H9 (cell line): ENCODE measurements around the gene LRRC71. TPM values are rescaled to one million over a fixed set of nuclear protein-coding genes. Genes with fewer than 3 reads are reported as not detected.

Experiments used
- DNase-seq: peaks from one replicate; pipeline ENCODE4 v3.0.0-alpha.2; 2017
- H2AFZ ChIP-seq: one replicate; pipeline ENCODE4 v1.6.1; 2013; ENCODE audit warnings: mild to moderate bottlenecking, low read length, control low read depth, moderate library complexity
- H2AK5ac ChIP-seq: 2 replicates; pipeline ENCODE4 v1.6.1; 2013; ENCODE audit warnings: low read length, control low read depth, mixed read lengths; ENCODE audit not compliant: insufficient read length
- H2BK120ac ChIP-seq: one replicate; pipeline ENCODE4 v1.6.1; 2013; ENCODE audit warnings: low read depth, mild to moderate bottlenecking, low read length, control low read depth, inconsistent platforms; ENCODE audit not compliant: poor library complexity, severe bottlenecking
- H2BK12ac ChIP-seq: 2 replicates; pipeline ENCODE4 v1.6.1; 2013; ENCODE audit warnings: low read length, control low read depth, mixed read lengths, low read depth; ENCODE audit not compliant: insufficient read length
- H2BK15ac ChIP-seq: 2 replicates; pipeline ENCODE4 v1.6.1; 2013; ENCODE audit warnings: low read depth, low read length, control low read depth
- H2BK20ac ChIP-seq: one replicate; pipeline ENCODE4 v1.6.1; 2013; ENCODE audit warnings: low read depth, mild to moderate bottlenecking, low read length, control low read depth, inconsistent platforms; ENCODE audit not compliant: poor library complexity, severe bottlenecking
- H2BK5ac ChIP-seq: 2 replicates; pipeline ENCODE4 v1.6.1; 2013; ENCODE audit warnings: low read length, control low read depth, mixed read lengths; ENCODE audit not compliant: insufficient read length
- H3K14ac ChIP-seq: 2 replicates; pipeline ENCODE4 v1.6.1; 2013; ENCODE audit warnings: low read length, control low read depth; ENCODE audit not compliant: insufficient read depth
- H3K18ac ChIP-seq: 2 replicates; pipeline ENCODE4 v1.6.1; 2013; ENCODE audit warnings: low read depth, mild to moderate bottlenecking, mixed read lengths, low read length, control low read depth; ENCODE audit not compliant: insufficient read length
- H3K23ac ChIP-seq: 2 replicates; pipeline ENCODE4 v1.6.1; 2013; ENCODE audit warnings: low read length, control low read depth, mixed read lengths, low read depth; ENCODE audit not compliant: insufficient read length
- H3K23me2 ChIP-seq: 2 replicates; pipeline ENCODE4 v1.6.1; 2013; ENCODE audit warnings: low read depth, mild to moderate bottlenecking, mixed read lengths, low read length, control low read depth; ENCODE audit not compliant: insufficient read length, poor library complexity, severe bottlenecking
- H3K27ac ChIP-seq: 2 replicates; pipeline ENCODE4 v1.5.1; 2013; ENCODE audit warnings: low read length, control low read depth, mixed read lengths, low read depth; ENCODE audit not compliant: insufficient read length
- H3K27me3 ChIP-seq: 2 replicates; pipeline ENCODE4 v1.6.1; 2013; ENCODE audit warnings: low read length, control low read depth, inconsistent platforms; ENCODE audit not compliant: insufficient read depth
- H3K4ac ChIP-seq: 2 replicates; pipeline ENCODE4 v1.6.1; 2013; ENCODE audit warnings: low read depth, mild to moderate bottlenecking, control low read depth, inconsistent platforms, low read length, moderate library complexity
- H3K4me1 ChIP-seq: 2 replicates; pipeline ENCODE4 v1.6.1; 2013; ENCODE audit warnings: low read length, control low read depth, inconsistent platforms; ENCODE audit not compliant: insufficient read depth
- H3K4me2 ChIP-seq: 2 replicates; pipeline ENCODE4 v1.6.1; 2013; ENCODE audit warnings: low read length, control low read depth, mixed read lengths; ENCODE audit not compliant: insufficient read length, insufficient read depth
- H3K56ac ChIP-seq: 2 replicates; pipeline ENCODE4 v1.6.1; 2013; ENCODE audit warnings: low read depth, mild to moderate bottlenecking, mixed read lengths, low read length, control low read depth; ENCODE audit not compliant: insufficient read length
- H3K79me1 ChIP-seq: 2 replicates; pipeline ENCODE4 v1.6.1; 2013; ENCODE audit warnings: low read depth, mild to moderate bottlenecking, moderate library complexity, low read length, control low read depth, inconsistent platforms; ENCODE audit not compliant: insufficient read depth, poor library complexity, severe bottlenecking
- H3K79me2 ChIP-seq: 2 replicates; pipeline ENCODE4 v1.6.1; 2013; ENCODE audit warnings: low read length, control low read depth, inconsistent platforms; ENCODE audit not compliant: insufficient read depth
- H3K9ac ChIP-seq: 2 replicates; pipeline ENCODE4 v1.6.1; 2013; ENCODE audit warnings: low read length, control low read depth, mixed read lengths; ENCODE audit not compliant: insufficient read length; ENCODE audit errors: extremely low read depth
- H3K9me3 ChIP-seq: one replicate; pipeline ENCODE4 v1.6.1; 2013; ENCODE audit warnings: low read depth, low read length, inconsistent platforms; ENCODE audit not compliant: control insufficient read depth
- H3T11ph ChIP-seq: one replicate; pipeline ENCODE4 v1.6.1; 2013; ENCODE audit warnings: mild to moderate bottlenecking, low read length, control low read depth, inconsistent platforms
- H4K20me1 ChIP-seq: one replicate; pipeline ENCODE4 v1.6.1; 2013; ENCODE audit not compliant: control insufficient read depth, insufficient read length, insufficient read depth
- H4K5ac ChIP-seq: 2 replicates; pipeline ENCODE4 v1.6.1; 2013; ENCODE audit warnings: low read depth, mild to moderate bottlenecking, mixed read lengths, low read length, control low read depth; ENCODE audit not compliant: insufficient read length
- H4K8ac ChIP-seq: replicated peaks from 2 replicates; pipeline ENCODE4 v1.6.1; 2013; ENCODE audit warnings: low read length, control low read depth, mixed read lengths, low read depth; ENCODE audit not compliant: insufficient read length
- H4K91ac ChIP-seq: 2 replicates; pipeline ENCODE4 v1.6.1; 2013; ENCODE audit warnings: low read depth, mild to moderate bottlenecking, moderate library complexity, mixed read lengths, low read length, control low read depth; ENCODE audit not compliant: insufficient read length
- H3K27ac Mint-ChIP-seq, 3 experiments: 2 replicates in 2 of 3; 3 replicates in 1 of 3; pipeline ENCODE4 v1.8.0; 2020 to 2021; ENCODE audit warnings: mixed read lengths in 3 of 3, mild to moderate bottlenecking in 1 of 3, moderate library complexity in 1 of 3
- H3K27me3 Mint-ChIP-seq: 2 replicates; pipeline ENCODE4 v1.8.0; 2021; ENCODE audit warnings: low read depth, mild to moderate bottlenecking, moderate library complexity, mixed read lengths
- H3K36me3 Mint-ChIP-seq, 3 experiments: 2 replicates in 2 of 3; 3 replicates in 1 of 3; pipeline ENCODE4 v1.8.0; 2020 to 2021; ENCODE audit warnings: low read depth in 3 of 3, mixed read lengths in 3 of 3; ENCODE audit not compliant: insufficient read depth in 1 of 3
- H3K4me1 Mint-ChIP-seq, 2 experiments: 2 replicates each; pipeline ENCODE4 v1.8.0; 2020; ENCODE audit warnings: mixed read lengths in 2 of 2
- H3K4me3 Mint-ChIP-seq, 2 experiments: 2 replicates in 1 of 2; 3 replicates in 1 of 2; pipeline ENCODE4 v1.8.0; 2020 to 2021; ENCODE audit warnings: mild to moderate bottlenecking in 2 of 2, mixed read lengths in 2 of 2, moderate library complexity in 1 of 2
- H3K9me3 Mint-ChIP-seq, 2 experiments: 2 replicates in 1 of 2; 3 replicates in 1 of 2; pipeline ENCODE4 v1.8.0; 2020; ENCODE audit warnings: mild to moderate bottlenecking in 2 of 2, mixed read lengths in 2 of 2, moderate library complexity in 1 of 2
- whole genome bisulfite sequencing: extraction: QIAGEN DNeasy Blood & Tissue Kit; methylation state at CpG from one replicate; pipeline ENCODE4 v1.1.7; 2013; ENCODE audit warnings: missing lambda C conversion rate, low lambda C conversion rate, mixed read lengths; ENCODE audit not compliant: insufficient read length; ENCODE audit errors: extremely low coverage; 5-methylcytosine and 5-hydroxymethylcytosine counted together
- total RNA-seq: library from RNA; stranded (reverse); gene quantifications from 2 replicates; pipeline ENCODE4 v1.2.1, GENCODE V29; 2021
- TF ChIP-seq, protein P1 (sequence below): fragments of 200-600 bp; sonication (generic); conservative IDR thresholded peaks from 3 replicates; pipeline ENCODE4 v1.8.0; 2021; ENCODE audit warnings: antibody characterized with exemption, mild to moderate bottlenecking

The LRRC71 gene
- total RNA-seq, 1 experiment from 2014 or later, result not detected

DNA sequence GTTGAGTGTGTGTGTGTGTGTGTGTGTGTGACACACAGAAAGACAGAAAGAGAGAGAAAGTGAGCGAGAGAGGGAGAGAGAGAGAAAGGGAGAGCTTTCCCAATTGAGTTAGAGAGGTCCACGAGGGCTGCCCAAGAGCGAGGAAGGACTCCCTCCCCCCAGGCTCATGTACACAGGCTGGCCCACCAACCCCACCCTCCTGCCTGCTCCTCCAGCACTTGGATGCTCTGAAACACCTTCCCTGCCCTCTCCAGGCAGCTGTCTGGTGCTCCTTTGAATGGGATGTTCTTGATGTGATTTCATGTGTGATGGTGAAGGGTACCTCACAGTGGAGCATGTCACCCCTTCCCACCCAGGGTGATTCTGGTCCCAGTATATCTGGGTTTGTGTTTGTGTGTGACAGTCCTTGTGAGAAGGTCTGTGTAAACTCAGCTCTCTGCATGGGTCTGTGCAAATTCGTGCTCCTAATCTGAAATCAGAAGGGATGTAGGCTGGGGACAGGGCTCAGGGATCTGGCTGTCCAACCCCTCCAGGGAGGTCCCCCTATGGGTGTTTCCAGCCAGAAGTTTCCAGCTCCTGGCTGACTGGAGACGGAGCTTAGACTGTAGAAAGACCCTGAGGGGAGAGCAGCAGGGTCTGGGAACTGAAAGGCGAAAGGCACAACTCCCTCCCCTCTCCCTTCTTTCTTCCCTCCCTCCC is 33.7 kb upstream of the LRRC71 start:
- no peak overlapping the region for H4K5ac ChIP-seq
- Mint-ChIP-seq H3K4me1 (peaks cover 41 to 65% of the 10 kb centered on the region in 2 experiments), H3K27ac (no peak overlapping the region), H3K27me3 (peaks cover 75% of the 10 kb centered on the region), H3K9me3 (no peaks in the 10 kb centered on the region; a peak in 2 of 5 replicates), H3K36me3 (no peaks in the 10 kb centered on the region), H3K4me3 (peak overlapping the region in 1 of 2 experiments; percentile 49; a peak in 3 of 5 replicates)
- WGBS, result no CpG with 5 or more reads among the region's 6 CpGs
- no peak overlapping the region for H3T11ph ChIP-seq
- no peaks in the 10 kb centered on the region for H4K20me1 ChIP-seq
- H3K56ac ChIP-seq, result no peak overlapping the region
- no peak overlapping the region for H2AFZ ChIP-seq
- no peak overlapping the region for H3K27ac ChIP-seq
- no peak for DNase-seq
- no peak overlapping the region for H3K9ac ChIP-seq
- H2BK5ac ChIP-seq, result no peak overlapping the region
- H3K14ac ChIP-seq, result no peak overlapping the region
- no peak overlapping the region for H4K91ac ChIP-seq
- peaks cover 7% of the 10 kb centered on the region; the same call in 1 of the 2 replicates for H3K27me3 ChIP-seq
- H2BK20ac ChIP-seq, result no peak overlapping the region
- no peak overlapping the region for H2AK5ac ChIP-seq
- H3K79me2 ChIP-seq, result no peaks in the 10 kb centered on the region
- no peak overlapping the region for H3K23ac ChIP-seq
- H3K18ac ChIP-seq, result no peak overlapping the region
- TF ChIP-seq, protein P1, sequence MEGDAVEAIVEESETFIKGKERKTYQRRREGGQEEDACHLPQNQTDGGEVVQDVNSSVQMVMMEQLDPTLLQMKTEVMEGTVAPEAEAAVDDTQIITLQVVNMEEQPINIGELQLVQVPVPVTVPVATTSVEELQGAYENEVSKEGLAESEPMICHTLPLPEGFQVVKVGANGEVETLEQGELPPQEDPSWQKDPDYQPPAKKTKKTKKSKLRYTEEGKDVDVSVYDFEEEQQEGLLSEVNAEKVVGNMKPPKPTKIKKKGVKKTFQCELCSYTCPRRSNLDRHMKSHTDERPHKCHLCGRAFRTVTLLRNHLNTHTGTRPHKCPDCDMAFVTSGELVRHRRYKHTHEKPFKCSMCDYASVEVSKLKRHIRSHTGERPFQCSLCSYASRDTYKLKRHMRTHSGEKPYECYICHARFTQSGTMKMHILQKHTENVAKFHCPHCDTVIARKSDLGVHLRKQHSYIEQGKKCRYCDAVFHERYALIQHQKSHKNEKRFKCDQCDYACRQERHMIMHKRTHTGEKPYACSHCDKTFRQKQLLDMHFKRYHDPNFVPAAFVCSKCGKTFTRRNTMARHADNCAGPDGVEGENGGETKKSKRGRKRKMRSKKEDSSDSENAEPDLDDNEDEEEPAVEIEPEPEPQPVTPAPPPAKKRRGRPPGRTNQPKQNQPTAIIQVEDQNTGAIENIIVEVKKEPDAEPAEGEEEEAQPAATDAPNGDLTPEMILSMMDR, result no peak
- no peak overlapping the region for H4K8ac ChIP-seq
- no peak overlapping the region for H2BK15ac ChIP-seq
- no peak overlapping the region for H2BK120ac ChIP-seq
- H3K4ac ChIP-seq, result no peak overlapping the region
- no peak overlapping the region for H2BK12ac ChIP-seq
- peak overlapping the region; percentile 19 for H3K4me2 ChIP-seq
- H3K9me3 ChIP-seq, result no peaks in the 10 kb centered on the region
- no peaks in the 10 kb centered on the region for H3K23me2 ChIP-seq
- no peaks in the 10 kb centered on the region for H3K79me1 ChIP-seq
- H3K4me1 ChIP-seq, result peaks cover 2% of the 10 kb centered on the region; the same call in 1 of the 2 replicates
